OCI-LY3 (cell line): Measurements from ENCODE around the gene PTPRN2.

Source experiments
- CTCF ChIP-seq: fragments of 200-600, 300-600 bp; sonication (generic); IDR thresholded peaks from 2 replicates; pipeline ENCODE4 v1.5.1; 2014; ENCODE audit warnings: antibody characterized with exemption, low read length, low read depth
- EZH2phosphoT487 ChIP-seq: fragments of 200-600 bp; shearing (Covaris generic); IDR thresholded peaks from 2 replicates; pipeline ENCODE4 v1.6.1; 2018; ENCODE audit warnings: antibody characterized with exemption, mixed run types, low read depth

GRCh38 chr7:157751406-157751805, 836.2 kb downstream of the PTPRN2 start:
- TF ChIP-seq CTCF (no peak), EZH2phosphoT487 (no peak)
